ENCODE measurements around the gene COL2A1. TPM values are rescaled to one million over a fixed set of nuclear protein-coding genes. Genes with fewer than 3 reads are reported as not detected.

COL2A1 gene
- 0.12 TPM in 1 of 2 replicates, not detected in the other for total RNA-seq (2022)
- Bru-seq, nascent RNA = not detected
- BruChase-seq, experiment 1, labeled RNA remaining after a 6-hour chase = percentile 3 among the genes with signal in this experiment
- percentile 9 among the genes with signal in this experiment for BruChase-seq, experiment 2, labeled RNA remaining after a 2-hour chase
- long read RNA-seq = 0 reads

DNA sequence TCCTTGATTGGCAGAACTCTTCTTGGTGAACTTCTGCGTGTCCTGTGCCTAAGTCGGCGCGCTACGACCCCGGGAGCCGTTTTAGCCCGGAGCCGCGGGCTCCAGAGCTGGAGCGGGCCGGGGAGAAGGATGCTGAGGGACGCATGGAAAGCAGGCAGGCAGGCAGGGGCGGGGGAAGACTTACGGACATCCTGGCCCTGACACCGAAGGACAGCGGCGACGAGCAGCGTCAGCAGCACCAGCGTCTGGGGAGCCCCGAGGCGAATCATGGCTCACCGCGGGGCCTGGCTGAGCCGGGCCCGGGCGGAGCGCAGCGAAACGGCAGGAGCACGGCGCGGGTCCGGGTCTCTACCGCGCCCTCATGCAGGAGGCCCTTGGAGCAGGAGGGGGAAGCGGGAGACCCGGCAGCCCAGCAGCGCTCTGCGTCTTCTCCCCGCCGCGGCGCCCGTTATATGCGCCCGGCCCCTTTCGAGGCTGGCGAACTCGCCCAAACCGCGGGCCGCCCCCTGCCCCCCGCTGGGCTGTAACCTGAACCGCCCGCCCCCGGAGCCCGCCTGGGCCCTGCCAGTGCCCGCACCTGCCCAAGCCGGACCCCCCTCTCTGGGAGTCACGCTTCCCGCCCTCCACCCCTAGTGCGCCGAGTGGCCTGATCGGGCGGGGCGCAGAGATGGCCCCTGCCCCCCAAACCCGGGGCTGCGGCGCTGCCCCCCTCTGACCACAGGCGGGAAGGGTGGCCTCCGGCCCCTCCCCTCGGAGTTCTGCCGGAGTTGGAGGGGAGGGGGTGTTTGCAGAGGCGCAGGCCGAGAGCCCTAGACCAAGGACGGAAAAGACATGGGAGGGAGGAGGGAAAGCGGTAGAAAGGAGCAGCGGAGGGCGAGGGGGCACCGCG is at the start of gene COL2A1:
Gene COL2A1 (minus strand): TSS at position 424 of the 889 bp plus-strand sequence. CDS start 155 bp downstream, at position 269.
- intact Hi-C loops (cut with micrococcal nuclease) = loop anchor here (5.0 kb wide), 1 partner anchor 153 kb away; the partner anchor contains the start of gene ASB8
- TF ChIP-seq, protein P1, sequence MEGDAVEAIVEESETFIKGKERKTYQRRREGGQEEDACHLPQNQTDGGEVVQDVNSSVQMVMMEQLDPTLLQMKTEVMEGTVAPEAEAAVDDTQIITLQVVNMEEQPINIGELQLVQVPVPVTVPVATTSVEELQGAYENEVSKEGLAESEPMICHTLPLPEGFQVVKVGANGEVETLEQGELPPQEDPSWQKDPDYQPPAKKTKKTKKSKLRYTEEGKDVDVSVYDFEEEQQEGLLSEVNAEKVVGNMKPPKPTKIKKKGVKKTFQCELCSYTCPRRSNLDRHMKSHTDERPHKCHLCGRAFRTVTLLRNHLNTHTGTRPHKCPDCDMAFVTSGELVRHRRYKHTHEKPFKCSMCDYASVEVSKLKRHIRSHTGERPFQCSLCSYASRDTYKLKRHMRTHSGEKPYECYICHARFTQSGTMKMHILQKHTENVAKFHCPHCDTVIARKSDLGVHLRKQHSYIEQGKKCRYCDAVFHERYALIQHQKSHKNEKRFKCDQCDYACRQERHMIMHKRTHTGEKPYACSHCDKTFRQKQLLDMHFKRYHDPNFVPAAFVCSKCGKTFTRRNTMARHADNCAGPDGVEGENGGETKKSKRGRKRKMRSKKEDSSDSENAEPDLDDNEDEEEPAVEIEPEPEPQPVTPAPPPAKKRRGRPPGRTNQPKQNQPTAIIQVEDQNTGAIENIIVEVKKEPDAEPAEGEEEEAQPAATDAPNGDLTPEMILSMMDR (IDR thresholded peaks at IDR 0.05; ENCODE audit: unreplicated experiment) = no peak
- ChIA-PET POLR2A (no interaction called here), CTCF (interaction anchor here (0.5 kb wide), 1 partner anchor 132 kb away, joined by 6 read pairs; no protein-coding TSS in a partner anchor)
- Mint-ChIP-seq H3K27me3 (ENCODE audit: insufficient read depth, unreplicated experiment) (peaks cover 76% of the 10 kb centered on the region), H3K9me3 (ENCODE audit: unreplicated experiment) (no peaks in the 10 kb centered on the region), H3K4me3 (ENCODE audit: unreplicated experiment) (no peak within 1 kb of the TSS), H3K4me1 (ENCODE audit: insufficient read depth, unreplicated experiment) (peaks cover 5% of the 10 kb centered on the region), H3K27ac (ENCODE audit: low read depth, unreplicated experiment) (no peak within 1 kb of the TSS), H3K36me3 (ENCODE audit: insufficient read depth, unreplicated experiment) (no peaks in the 10 kb centered on the region)
- BruUV-seq (replicated peaks) = no TSS peak
- no peak for DNase-seq (ENCODE audit: unreplicated experiment)

GRCh38 chr12:48053883-48054282 is 49.6 kb upstream of the COL2A1 start:
- Mint-ChIP-seq H3K9me3 (ENCODE audit: unreplicated experiment) (peaks cover 8% of the 10 kb centered on the region), H3K27ac (ENCODE audit: low read depth, unreplicated experiment) (no peak overlapping the region), H3K36me3 (ENCODE audit: insufficient read depth, unreplicated experiment) (peaks cover 21% of the 10 kb centered on the region), H3K27me3 (ENCODE audit: insufficient read depth, unreplicated experiment) (no peaks in the 10 kb centered on the region), H3K4me3 (ENCODE audit: unreplicated experiment) (no peak overlapping the region), H3K4me1 (ENCODE audit: insufficient read depth, unreplicated experiment) (no peaks in the 10 kb centered on the region)
- BruUV-seq (replicated peaks) = no TSS peak
- intact Hi-C loops (cut with micrococcal nuclease) = no loop called here
- ChIA-PET POLR2A (no interaction called here), CTCF (interaction anchor here (0.6 kb wide), 3 partner anchors 10 to 100 kb away, joined by 3 read pairs; no protein-coding TSS in a partner anchor)
- no peak for DNase-seq (ENCODE audit: unreplicated experiment)
- TF ChIP-seq, protein P1 (IDR thresholded peaks at IDR 0.05; ENCODE audit: unreplicated experiment) = no peak

DNA sequence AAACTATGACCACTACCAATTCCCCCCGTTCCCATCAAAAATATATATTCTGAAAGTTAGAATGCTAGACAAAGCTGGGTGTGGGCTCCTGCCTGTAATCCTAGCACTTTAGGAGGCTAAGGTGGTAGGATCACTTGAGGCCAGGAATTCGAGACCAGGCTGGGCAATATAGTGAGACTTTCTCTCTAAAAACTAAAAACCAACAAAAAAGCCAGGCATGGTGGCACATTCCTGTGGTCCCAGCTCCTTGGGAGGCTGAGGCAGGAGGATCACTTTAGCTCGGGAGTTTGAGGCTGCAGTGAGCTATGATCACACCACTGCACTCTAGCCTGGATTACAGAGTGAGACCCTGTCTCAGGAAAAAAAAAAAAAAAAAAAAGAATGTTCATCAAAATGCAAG is 48.8 kb upstream of the COL2A1 start:
- H3K9me3 Mint-ChIP-seq (ENCODE audit: unreplicated experiment) = no peaks in the 10 kb centered on the region
- POLR2A ChIA-PET = no interaction called here
- no peak for DNase-seq (ENCODE audit: unreplicated experiment)
- no peaks in the 10 kb centered on the region for H3K27me3 Mint-ChIP-seq (ENCODE audit: insufficient read depth, unreplicated experiment)
- peaks cover 20% of the 10 kb centered on the region for H3K36me3 Mint-ChIP-seq (ENCODE audit: insufficient read depth, unreplicated experiment)
- H3K4me3 Mint-ChIP-seq (ENCODE audit: unreplicated experiment) = no peak overlapping the region
- TF ChIP-seq, protein P1 (IDR thresholded peaks at IDR 0.05; ENCODE audit: unreplicated experiment) = no peak
- CTCF ChIA-PET = interaction anchor here (0.6 to 1.3 kb wide), 8 partner anchors 9 to 99 kb away, joined by 3 to 4 read pairs (median 3); no protein-coding TSS in a partner anchor
- intact Hi-C loops (cut with micrococcal nuclease) = no loop called here
- H3K4me1 Mint-ChIP-seq (ENCODE audit: insufficient read depth, unreplicated experiment) = no peaks in the 10 kb centered on the region
- no TSS peak for BruUV-seq (replicated peaks)
- H3K27ac Mint-ChIP-seq (ENCODE audit: low read depth, unreplicated experiment) = no peak overlapping the region

GRCh38 chr12:48051681-48052080 is 47.4 kb upstream of the COL2A1 start:
- no TSS peak for BruUV-seq (replicated peaks)
- POLR2A ChIA-PET = interaction anchor here (0.7 to 0.8 kb wide), 3 partner anchors 15 to 150 kb away, joined by 3 read pairs; partner anchors contain the start of gene PFKM

More at GRCh38 chr12:48051681-48052080, 47.4 kb upstream of the COL2A1 start:
- intact Hi-C loops (cut with micrococcal nuclease) = no loop called here
- H3K27ac Mint-ChIP-seq (ENCODE audit: low read depth, unreplicated experiment) = no peak overlapping the region
- no peaks in the 10 kb centered on the region for H3K9me3 Mint-ChIP-seq (ENCODE audit: unreplicated experiment)
- TF ChIP-seq, protein P1 (IDR thresholded peaks at IDR 0.05; ENCODE audit: unreplicated experiment) = no peak
- H3K36me3 Mint-ChIP-seq (ENCODE audit: insufficient read depth, unreplicated experiment) = peaks cover 25% of the 10 kb centered on the region
- no peaks in the 10 kb centered on the region for H3K27me3 Mint-ChIP-seq (ENCODE audit: insufficient read depth, unreplicated experiment)
- H3K4me1 Mint-ChIP-seq (ENCODE audit: insufficient read depth, unreplicated experiment) = no peaks in the 10 kb centered on the region
- no peak for DNase-seq (ENCODE audit: unreplicated experiment)
- H3K4me3 Mint-ChIP-seq (ENCODE audit: unreplicated experiment) = no peak overlapping the region
- CTCF ChIA-PET = interaction anchor here (0.6 to 1.3 kb wide), 3 partner anchors 29 to 163 kb away, joined by 3 to 4 read pairs (median 3); no protein-coding TSS in a partner anchor

Measured in MCF 10A (cell line).